Activated B cell treated with CpG ODN at 0.5 μM for 24 hours (primary cell): ENCODE data around the gene AVPR2. TPM values are rescaled to one million over a fixed set of nuclear protein-coding genes. Genes with fewer than 3 reads are reported as not detected.
A peak's percentile ranks its signal among the peaks of the same experiment; 100 is the strongest.

Experiments used
- ATAC-seq: fragments of 200-7000 bp; cut with Tn5 transposase; one replicate; pipeline ENCODE4 v1.10.0; 2021; ENCODE audit warnings: low read depth, mild to moderate bottlenecking, moderate library complexity
- CTCF ChIA-PET: fragments of 350-600 bp; sonication (Branson Sonifier 250); formaldehyde crosslinking; loops from one replicate; lab custom pipeline; 2021; ENCODE audit warnings: antibody characterized with exemption; lab: Charles Lee
- POLR2A ChIA-PET: fragments of 350-600 bp; sonication (Branson Sonifier 250); formaldehyde crosslinking; loops from one replicate; lab custom pipeline; 2021; ENCODE audit warnings: antibody characterized with exemption; lab: Charles Lee
- DNase-seq: peaks from one replicate; pipeline ENCODE4 v3.0.0; 2022
- H3K27ac Mint-ChIP-seq: one replicate; pipeline ENCODE4 v1.8.0; 2020; ENCODE audit warnings: mixed read lengths
- H3K27me3 Mint-ChIP-seq: one replicate; pipeline ENCODE4 v1.8.0; 2021; ENCODE audit warnings: mixed read lengths
- H3K36me3 Mint-ChIP-seq: one replicate; pipeline ENCODE4 v1.8.0; 2021; ENCODE audit warnings: low read depth, mixed read lengths
- H3K4me1 Mint-ChIP-seq: one replicate; pipeline ENCODE4 v1.8.0; 2021; ENCODE audit warnings: mixed read lengths
- H3K4me3 Mint-ChIP-seq: one replicate; pipeline ENCODE4 v1.8.0; 2020; ENCODE audit warnings: mild to moderate bottlenecking, mixed read lengths
- H3K9me3 Mint-ChIP-seq: one replicate; pipeline ENCODE4 v1.8.0; 2020; ENCODE audit warnings: mixed read lengths
- intact Hi-C: fragments of 100-400 bp; cut with micrococcal nuclease; formaldehyde crosslinking; loops from one replicate; pipeline ENCODE4 v1.15.1; 2024
- total RNA-seq: library from RNA; stranded (reverse); gene quantifications from 2 replicates; pipeline ENCODE4 v1.2.3, GENCODE V29; 2022
- TF ChIP-seq, protein P1 (sequence below): fragments of 200-600 bp; IDR thresholded peaks from one replicate; pipeline ENCODE4 v1.8.0; 2022; ENCODE audit warnings: antibody characterized with exemption, mild to moderate bottlenecking

AVPR2 gene
- total RNA-seq, 1 donor from 2014 or later, result not detected

DNA sequence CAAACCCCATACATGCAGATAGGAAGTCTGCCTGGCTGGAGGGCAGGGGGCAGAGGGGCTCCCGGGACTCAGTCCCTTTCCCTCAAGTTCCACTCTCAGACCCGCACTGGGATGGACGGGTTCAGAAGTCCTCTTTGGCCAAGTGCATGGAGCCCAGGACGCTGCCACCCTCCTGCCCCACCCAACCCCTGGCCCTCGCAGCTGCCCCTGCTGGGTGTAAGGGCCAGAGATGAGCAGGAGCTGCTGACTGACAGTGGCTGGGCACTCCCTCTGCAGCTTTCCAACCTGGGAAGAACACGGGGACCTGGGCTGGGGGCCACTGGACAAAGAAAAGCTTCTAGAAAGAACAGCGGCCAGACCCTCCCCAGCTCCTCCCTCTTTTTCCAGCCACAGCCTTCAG is 21.9 kb upstream of the AVPR2 start:
- H3K4me3 Mint-ChIP-seq, result no peak overlapping the region
- ATAC-seq, result no peak
- no peak overlapping the region for H3K27ac Mint-ChIP-seq
- CTCF ChIA-PET, result no interaction called here
- H3K36me3 Mint-ChIP-seq, result no peaks in the 10 kb centered on the region
- TF ChIP-seq, protein P1, sequence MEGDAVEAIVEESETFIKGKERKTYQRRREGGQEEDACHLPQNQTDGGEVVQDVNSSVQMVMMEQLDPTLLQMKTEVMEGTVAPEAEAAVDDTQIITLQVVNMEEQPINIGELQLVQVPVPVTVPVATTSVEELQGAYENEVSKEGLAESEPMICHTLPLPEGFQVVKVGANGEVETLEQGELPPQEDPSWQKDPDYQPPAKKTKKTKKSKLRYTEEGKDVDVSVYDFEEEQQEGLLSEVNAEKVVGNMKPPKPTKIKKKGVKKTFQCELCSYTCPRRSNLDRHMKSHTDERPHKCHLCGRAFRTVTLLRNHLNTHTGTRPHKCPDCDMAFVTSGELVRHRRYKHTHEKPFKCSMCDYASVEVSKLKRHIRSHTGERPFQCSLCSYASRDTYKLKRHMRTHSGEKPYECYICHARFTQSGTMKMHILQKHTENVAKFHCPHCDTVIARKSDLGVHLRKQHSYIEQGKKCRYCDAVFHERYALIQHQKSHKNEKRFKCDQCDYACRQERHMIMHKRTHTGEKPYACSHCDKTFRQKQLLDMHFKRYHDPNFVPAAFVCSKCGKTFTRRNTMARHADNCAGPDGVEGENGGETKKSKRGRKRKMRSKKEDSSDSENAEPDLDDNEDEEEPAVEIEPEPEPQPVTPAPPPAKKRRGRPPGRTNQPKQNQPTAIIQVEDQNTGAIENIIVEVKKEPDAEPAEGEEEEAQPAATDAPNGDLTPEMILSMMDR, result no peak
- no peak for DNase-seq
- no peaks in the 10 kb centered on the region for H3K9me3 Mint-ChIP-seq
- H3K4me1 Mint-ChIP-seq, result peaks cover 24% of the 10 kb centered on the region
- peaks cover 10% of the 10 kb centered on the region for H3K27me3 Mint-ChIP-seq
- POLR2A ChIA-PET, result no interaction called here
- intact Hi-C loops, result no loop called here

DNA sequence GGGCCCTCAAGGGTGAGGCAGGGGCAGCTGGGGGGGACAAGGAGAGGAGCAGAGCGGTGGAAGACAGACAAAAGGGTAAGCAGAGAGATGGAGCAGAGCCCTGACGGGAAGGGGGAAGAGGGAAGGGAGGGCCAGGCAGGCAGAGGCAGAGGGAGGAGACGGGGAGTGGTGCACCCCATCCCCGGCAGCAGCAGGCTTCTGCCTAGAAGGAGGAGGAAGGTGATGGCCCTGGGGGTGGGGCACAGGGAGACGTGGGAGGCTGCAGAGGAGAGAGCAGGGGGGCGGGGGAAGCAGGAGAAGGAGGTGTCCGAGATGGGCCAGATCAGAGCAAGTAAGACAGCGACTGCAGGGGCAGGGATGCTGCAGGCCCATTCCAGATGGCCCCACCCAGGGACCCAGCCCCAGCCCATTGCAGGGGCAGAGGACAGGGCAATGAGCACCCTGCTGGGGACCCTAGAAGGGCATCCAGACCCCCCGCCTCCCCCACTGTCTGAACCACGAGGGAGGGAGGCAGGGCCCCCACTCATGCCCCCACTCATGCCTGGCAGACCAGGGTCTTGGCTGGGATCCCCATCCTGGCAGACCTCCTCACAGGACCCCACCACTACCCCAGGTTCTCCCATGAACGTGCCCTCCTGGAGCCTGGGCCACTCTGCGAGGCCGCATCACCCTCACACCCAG is 21.2 kb upstream of the AVPR2 start:
- H3K9me3 Mint-ChIP-seq, result no peaks in the 10 kb centered on the region
- H3K36me3 Mint-ChIP-seq, result no peaks in the 10 kb centered on the region
- H3K27ac Mint-ChIP-seq, result no peak overlapping the region
- peaks cover 8% of the 10 kb centered on the region for H3K27me3 Mint-ChIP-seq
- DNase-seq (no peak), ATAC-seq (no peak)
- CTCF ChIA-PET, result no interaction called here
- intact Hi-C loops, result no loop called here
- peaks cover 27% of the 10 kb centered on the region for H3K4me1 Mint-ChIP-seq
- TF ChIP-seq, protein P1, result no peak
- POLR2A ChIA-PET, result no interaction called here
- no peak overlapping the region for H3K4me3 Mint-ChIP-seq

DNA sequence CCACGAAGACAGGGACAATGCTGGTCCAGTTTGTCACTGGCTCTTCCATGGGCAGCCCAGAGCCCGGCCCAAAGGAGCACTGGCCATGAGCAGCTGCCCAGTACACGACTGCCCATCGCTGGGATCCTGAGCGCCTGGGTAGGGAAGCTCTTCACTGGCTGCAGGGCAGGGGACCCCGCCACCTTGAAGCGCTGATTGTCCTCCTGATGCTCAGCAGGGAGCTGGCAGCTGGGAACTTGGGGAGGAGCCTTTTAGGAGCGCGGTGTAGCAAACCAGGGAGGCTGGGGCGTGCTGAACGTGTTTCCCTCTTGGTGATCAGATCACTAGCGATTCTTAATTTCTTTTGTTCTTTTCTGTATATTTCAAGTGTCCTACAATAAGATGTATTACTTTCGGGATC is 20.3 kb upstream of the AVPR2 start:
- intact Hi-C loops, result no loop called here
- H3K27me3 Mint-ChIP-seq, result peaks cover 1% of the 10 kb centered on the region
- ATAC-seq (no peak), DNase-seq (no peak)
- CTCF ChIA-PET, result no interaction called here
- no peaks in the 10 kb centered on the region for H3K36me3 Mint-ChIP-seq
- POLR2A ChIA-PET, result no interaction called here
- H3K9me3 Mint-ChIP-seq, result no peaks in the 10 kb centered on the region
- TF ChIP-seq, protein P1, result no peak
- peaks cover 29% of the 10 kb centered on the region for H3K4me1 Mint-ChIP-seq
- no peak overlapping the region for H3K27ac Mint-ChIP-seq
- H3K4me3 Mint-ChIP-seq, result peak overlapping the region; percentile 24

DNA sequence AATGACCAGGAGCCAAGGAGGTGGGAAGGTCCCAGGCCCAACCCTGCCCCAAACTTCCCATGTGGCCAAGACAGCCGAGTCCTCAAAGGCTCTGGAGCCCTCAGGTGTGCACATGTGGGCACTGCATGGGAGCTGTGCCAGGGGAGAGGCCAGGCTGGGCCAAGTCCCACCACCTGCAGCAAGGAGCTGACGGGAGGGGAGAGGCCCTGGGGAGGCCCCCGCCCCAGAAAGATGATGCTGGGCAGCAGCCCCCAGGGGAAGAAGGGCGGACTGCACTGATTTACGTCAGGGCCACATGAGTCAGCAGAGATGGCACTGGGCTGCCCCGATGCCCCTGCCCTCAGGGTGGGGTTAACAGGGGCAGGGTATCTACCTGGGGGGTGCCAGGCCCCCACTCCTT is 19.9 kb upstream of the AVPR2 start:
- no peaks in the 10 kb centered on the region for H3K36me3 Mint-ChIP-seq
- ATAC-seq (no peak), DNase-seq (no peak)
- intact Hi-C loops, result no loop called here
- peak overlapping the region; percentile 44 for H3K4me3 Mint-ChIP-seq
- ChIA-PET CTCF (no interaction called here), POLR2A (interaction anchor here (1.0 kb wide), 1 partner anchor 42 kb away, joined by 3 read pairs; no protein-coding TSS in a partner anchor)
- H3K4me1 Mint-ChIP-seq, result peaks cover 29% of the 10 kb centered on the region
- TF ChIP-seq, protein P1, result no peak
- H3K9me3 Mint-ChIP-seq, result no peaks in the 10 kb centered on the region
- no peaks in the 10 kb centered on the region for H3K27me3 Mint-ChIP-seq
- H3K27ac Mint-ChIP-seq, result no peak overlapping the region

DNA sequence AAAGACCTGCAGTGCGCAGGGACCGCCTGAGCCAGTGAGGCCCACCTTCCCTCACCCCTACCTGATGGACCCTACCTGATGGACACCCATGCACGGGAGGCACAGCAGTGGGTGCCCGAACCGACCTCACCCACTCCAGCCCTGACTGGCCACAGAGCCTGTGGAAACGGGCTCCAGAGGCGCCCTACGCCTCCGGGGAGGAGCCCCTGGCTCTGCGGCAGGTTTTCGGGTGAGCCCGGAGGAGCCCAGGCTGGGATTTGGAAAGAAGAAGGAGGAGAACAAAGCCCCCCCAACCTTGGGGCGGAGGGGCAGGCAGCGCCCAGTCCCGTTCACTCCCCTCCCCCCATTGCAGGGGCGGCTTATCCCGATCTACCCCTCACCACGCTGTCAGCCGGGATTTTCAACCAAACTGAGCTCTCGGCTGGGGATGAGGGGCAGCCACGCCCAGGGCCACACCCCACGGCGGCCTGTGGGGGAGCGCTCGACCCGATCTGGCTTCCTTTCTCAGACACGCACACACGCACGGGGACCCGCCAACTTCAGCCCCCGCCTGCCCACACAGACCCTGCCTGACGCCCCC is 19.2 kb upstream of the AVPR2 start:
- Mint-ChIP-seq H3K27ac (peak overlapping the region; percentile 35), H3K4me1 (peaks cover 29% of the 10 kb centered on the region), H3K36me3 (no peaks in the 10 kb centered on the region), H3K27me3 (no peaks in the 10 kb centered on the region), H3K4me3 (peak overlapping the region; percentile 65), H3K9me3 (no peaks in the 10 kb centered on the region)
- DNase-seq (no peak), ATAC-seq (peak; percentile 20)
- POLR2A ChIA-PET, result interaction anchor here (1.0 kb wide), 1 partner anchor 42 kb away, joined by 3 read pairs; no protein-coding TSS in a partner anchor
- CTCF ChIA-PET, result no interaction called here
- TF ChIP-seq, protein P1, result no peak
- intact Hi-C loops, result loop anchor here (5.0 kb wide), 1 partner anchor 62 kb away; no protein-coding TSS in a partner anchor
